HepG2 (cell line): ENCODE data around the gene SLC28A3.

Experiments
- NFE2L2 ChIP-seq: fragments of 150-350 bp; IDR thresholded peaks from 2 replicates; pipeline ENCODE4 v1.6.1; 2014; ENCODE audit warnings: low read length
- POLR2A ChIP-seq, 2 experiments: IDR thresholded peaks; 2 replicates each; pipeline ENCODE4 v1.6.1; 2011; ENCODE audit warnings: low read depth in 2 of 2, low read length in 2 of 2, mild to moderate bottlenecking in 1 of 2, moderate library complexity in 1 of 2; ENCODE audit not compliant: insufficient read depth in 1 of 2
- RAD21 ChIP-seq: fragments of 450-650 bp; formaldehyde crosslinking; IDR thresholded peaks from 2 replicates; pipeline ENCODE4 v1.5.0; 2020; ENCODE audit warnings: mild to moderate bottlenecking
- SMAD3 ChIP-seq: sonication (generic); formaldehyde crosslinking; IDR thresholded peaks from 2 replicates; pipeline ENCODE4 v1.4.0; 2020; ENCODE audit warnings: missing genetic modification reagents
- ZNF317 ChIP-seq: sonication (generic); formaldehyde crosslinking; IDR thresholded peaks from 2 replicates; pipeline ENCODE4 v1.5.0; 2020; ENCODE audit warnings: mild to moderate bottlenecking, missing genetic modification reagents
- TF ChIP-seq, protein P1 (sequence below): sonication (generic); formaldehyde crosslinking; IDR thresholded peaks from 2 replicates; pipeline ENCODE4 v1.5.0; 2020; ENCODE audit warnings: mild to moderate bottlenecking, missing genetic modification reagents, moderate library complexity

DNA sequence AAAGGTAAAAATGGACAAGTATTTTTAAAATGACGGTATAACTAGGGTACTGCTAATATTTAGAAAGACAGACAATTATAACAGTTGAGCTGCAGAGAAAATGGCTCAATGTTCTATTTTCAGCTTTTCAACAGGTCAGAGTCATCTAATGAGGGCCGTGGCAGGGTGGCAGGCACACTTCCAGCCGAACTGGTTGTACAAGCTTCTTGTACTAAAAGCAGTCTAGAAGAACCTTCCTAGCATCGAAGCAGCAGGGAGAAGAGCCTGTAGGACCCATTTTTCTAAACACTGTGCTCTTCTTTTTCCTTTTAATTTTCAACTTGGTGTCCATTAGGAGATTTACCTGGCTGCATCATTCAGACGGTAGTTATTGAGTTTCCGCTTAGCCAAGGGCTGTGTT, 85.6 kb downstream of the SLC28A3 start:
- no peak for TF ChIP-seq RAD21 (CRISPR knock-in tag)
- TF ChIP-seq ZNF317 (CRISPR knock-in tag), result no peak
- TF ChIP-seq NFE2L2, result no peak
- TF ChIP-seq, protein P1, sequence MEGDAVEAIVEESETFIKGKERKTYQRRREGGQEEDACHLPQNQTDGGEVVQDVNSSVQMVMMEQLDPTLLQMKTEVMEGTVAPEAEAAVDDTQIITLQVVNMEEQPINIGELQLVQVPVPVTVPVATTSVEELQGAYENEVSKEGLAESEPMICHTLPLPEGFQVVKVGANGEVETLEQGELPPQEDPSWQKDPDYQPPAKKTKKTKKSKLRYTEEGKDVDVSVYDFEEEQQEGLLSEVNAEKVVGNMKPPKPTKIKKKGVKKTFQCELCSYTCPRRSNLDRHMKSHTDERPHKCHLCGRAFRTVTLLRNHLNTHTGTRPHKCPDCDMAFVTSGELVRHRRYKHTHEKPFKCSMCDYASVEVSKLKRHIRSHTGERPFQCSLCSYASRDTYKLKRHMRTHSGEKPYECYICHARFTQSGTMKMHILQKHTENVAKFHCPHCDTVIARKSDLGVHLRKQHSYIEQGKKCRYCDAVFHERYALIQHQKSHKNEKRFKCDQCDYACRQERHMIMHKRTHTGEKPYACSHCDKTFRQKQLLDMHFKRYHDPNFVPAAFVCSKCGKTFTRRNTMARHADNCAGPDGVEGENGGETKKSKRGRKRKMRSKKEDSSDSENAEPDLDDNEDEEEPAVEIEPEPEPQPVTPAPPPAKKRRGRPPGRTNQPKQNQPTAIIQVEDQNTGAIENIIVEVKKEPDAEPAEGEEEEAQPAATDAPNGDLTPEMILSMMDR (CRISPR knock-in tag), result no peak
- no peak for TF ChIP-seq POLR2A (IDR thresholded peaks at IDR 0.05; ENCODE audit: insufficient read depth in 1 of 2, low read depth in 2 of 2, low read length in 2 of 2)
- TF ChIP-seq SMAD3 (CRISPR knock-in tag), result no peak
